Stomach smooth muscle (tissue), 2 donors: Measurements from ENCODE around the gene OBSCN.

Experiments
- H3K27ac ChIP-seq: one replicate; pipeline ENCODE4 v1.7.0; 2013; ENCODE audit warnings: mild to moderate bottlenecking, low read length, inconsistent platforms
- H3K27me3 ChIP-seq, 2 donors: one replicate each; pipeline ENCODE4 v1.7.0; 2013; ENCODE audit warnings: low read length in 2 of 2; ENCODE audit not compliant: insufficient read depth in 2 of 2, control insufficient read depth in 1 of 2
- H3K36me3 ChIP-seq, 2 donors: one replicate each; pipeline ENCODE4 v1.7.0; 2013; ENCODE audit warnings: low read length in 2 of 2; ENCODE audit not compliant: control insufficient read depth in 2 of 2, insufficient read depth in 2 of 2
- H3K4me1 ChIP-seq: one replicate; pipeline ENCODE4 v1.7.0; 2013; ENCODE audit warnings: low read length; ENCODE audit not compliant: control insufficient read depth, insufficient read depth
- H3K4me3 ChIP-seq, 2 donors: one replicate each; pipeline ENCODE4 v1.7.0; 2013; ENCODE audit warnings: low read length in 2 of 2
- H3K9ac ChIP-seq, 2 donors: one replicate each; pipeline ENCODE4 v1.7.0; 2013; ENCODE audit warnings: low read length in 2 of 2, mild to moderate bottlenecking in 1 of 2
- H3K9me3 ChIP-seq, 2 donors: one replicate each; pipeline ENCODE4 v1.7.0; 2013; ENCODE audit warnings: low read length in 2 of 2; ENCODE audit not compliant: control insufficient read depth in 2 of 2
- donor health status: healthy.
- donor health status: Pancreatic carcinoma.

The OBSCN gene

GRCh38 chr1:228288536-228289238 is 80.8 kb downstream of the OBSCN start:
- Histone ChIP-seq H3K9me3 (no peaks in the 10 kb centered on the region), H3K36me3 (peaks cover 0 to 2% of the 10 kb centered on the region in 2 donors), H3K27me3 (no peaks in the 10 kb centered on the region), H3K4me1 (no peaks in the 10 kb centered on the region), H3K4me3 (no peak overlapping the region), H3K9ac (no peak overlapping the region), H3K27ac (no peak overlapping the region)

GRCh38 chr1:228289239-228289849 is 81.5 kb downstream of the OBSCN start:
- Histone ChIP-seq H3K9ac (no peak overlapping the region), H3K27ac (no peak overlapping the region), H3K36me3 (peaks cover 0 to 3% of the 10 kb centered on the region in 2 donors), H3K4me3 (no peak overlapping the region), H3K27me3 (no peaks in the 10 kb centered on the region), H3K9me3 (no peaks in the 10 kb centered on the region), H3K4me1 (no peaks in the 10 kb centered on the region)

- Histone ChIP-seq H3K36me3 (peaks cover 0 to 4% of the 10 kb centered on the region in 2 donors), H3K27ac (no peak overlapping the region)
Measured at GRCh38 chr1:228289996-228290881, 82.4 kb downstream of the OBSCN start.

GRCh38 chr1:228291906-228292608 is 84.2 kb downstream of the OBSCN start:
- no peak overlapping the region for H3K9ac ChIP-seq
- no peaks in the 10 kb centered on the region for H3K27me3 ChIP-seq
- no peak overlapping the region for H3K4me3 ChIP-seq
- peaks cover 0 to 4% of the 10 kb centered on the region in 2 donors for H3K36me3 ChIP-seq
- no peak overlapping the region for H3K27ac ChIP-seq
- no peaks in the 10 kb centered on the region for H3K4me1 ChIP-seq
- H3K9me3 ChIP-seq = no peaks in the 10 kb centered on the region

More at GRCh38 chr1:228289996-228290881, 82.4 kb downstream of the OBSCN start:
- no peak overlapping the region for H3K9ac ChIP-seq
- no peaks in the 10 kb centered on the region for H3K27me3 ChIP-seq
- H3K4me1 ChIP-seq = no peaks in the 10 kb centered on the region
- no peaks in the 10 kb centered on the region for H3K9me3 ChIP-seq
- no peak overlapping the region for H3K4me3 ChIP-seq

DNA sequence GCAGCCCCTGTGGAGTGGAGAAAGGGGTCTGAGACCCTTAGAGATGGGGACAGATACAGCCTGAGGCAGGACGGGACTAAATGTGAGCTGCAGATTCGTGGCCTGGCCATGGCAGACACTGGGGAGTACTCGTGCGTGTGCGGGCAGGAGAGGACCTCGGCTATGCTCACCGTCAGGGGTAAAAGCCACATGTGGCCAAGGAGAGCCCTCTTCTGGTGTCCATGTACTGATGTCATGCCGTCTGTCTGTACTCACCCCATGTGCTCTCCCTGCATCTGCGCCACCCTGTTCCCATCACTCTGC is 84.7 kb downstream of the OBSCN start:
- H3K27me3 ChIP-seq = no peaks in the 10 kb centered on the region
- H3K9ac ChIP-seq = no peak overlapping the region
- H3K27ac ChIP-seq = no peak overlapping the region
- peaks cover 0 to 2% of the 10 kb centered on the region in 2 donors for H3K9me3 ChIP-seq
- no peaks in the 10 kb centered on the region for H3K4me1 ChIP-seq
- H3K4me3 ChIP-seq = no peak overlapping the region
- peaks cover 0 to 4% of the 10 kb centered on the region in 2 donors for H3K36me3 ChIP-seq

DNA sequence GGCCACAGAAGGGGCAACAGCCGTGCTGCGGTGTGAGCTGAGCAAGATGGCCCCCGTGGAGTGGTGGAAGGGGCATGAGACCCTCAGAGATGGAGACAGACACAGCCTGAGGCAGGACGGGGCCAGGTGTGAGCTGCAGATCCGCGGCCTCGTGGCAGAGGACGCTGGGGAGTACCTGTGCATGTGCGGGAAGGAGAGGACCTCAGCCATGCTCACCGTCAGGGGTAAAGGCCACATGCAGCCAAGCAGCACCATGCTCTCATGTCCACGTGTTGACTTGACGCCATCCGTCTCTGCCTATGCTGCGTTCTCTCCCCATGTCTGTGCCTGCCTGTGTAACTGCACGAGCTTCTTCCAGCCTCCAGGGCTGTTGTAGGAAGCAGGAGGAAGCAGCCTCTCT is 85.5 kb downstream of the OBSCN start:
- no peak overlapping the region for H3K27ac ChIP-seq
- H3K4me1 ChIP-seq = no peaks in the 10 kb centered on the region
- no peak overlapping the region for H3K9ac ChIP-seq
- peaks cover 0 to 8% of the 10 kb centered on the region in 2 donors for H3K9me3 ChIP-seq
- no peak overlapping the region for H3K4me3 ChIP-seq
- H3K27me3 ChIP-seq = no peaks in the 10 kb centered on the region
- peaks cover under 1 to 4% of the 10 kb centered on the region in 2 donors for H3K36me3 ChIP-seq

DNA sequence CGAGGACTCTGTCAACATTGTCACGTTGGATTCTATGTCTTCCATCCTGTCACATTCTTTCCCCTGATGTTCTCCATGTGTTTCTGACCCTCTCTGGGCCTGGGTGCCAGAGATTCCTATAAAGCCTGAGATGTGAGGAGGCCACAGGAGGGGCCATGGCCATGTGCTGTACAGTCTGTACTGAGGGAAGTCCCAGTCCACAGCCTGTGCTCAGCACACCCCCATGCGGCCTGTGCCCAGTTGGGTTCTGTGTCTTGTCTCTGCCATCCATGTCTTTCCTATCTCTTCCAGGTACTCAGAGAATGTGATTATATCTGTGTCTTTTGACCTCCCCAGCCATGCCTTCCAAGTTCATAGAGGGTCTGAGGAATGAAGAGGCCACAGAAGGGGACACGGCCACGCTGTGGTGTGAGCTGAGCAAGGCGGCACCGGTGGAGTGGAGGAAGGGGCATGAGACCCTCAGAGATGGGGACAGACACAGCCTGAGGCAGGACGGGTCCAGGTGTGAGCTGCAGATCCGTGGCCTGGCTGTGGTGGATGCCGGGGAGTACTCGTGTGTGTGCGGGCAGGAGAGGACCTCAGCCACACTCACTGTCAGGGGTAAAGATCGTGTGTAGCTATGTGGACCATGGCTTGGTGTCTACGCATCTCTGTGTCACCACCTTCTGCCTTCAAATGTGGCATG is 86.1 kb downstream of the OBSCN start:
- H3K9ac ChIP-seq = no peak overlapping the region
- peaks cover 2 to 4% of the 10 kb centered on the region in 2 donors for H3K36me3 ChIP-seq
- H3K4me3 ChIP-seq = no peak overlapping the region
- no peaks in the 10 kb centered on the region for H3K27me3 ChIP-seq
- H3K4me1 ChIP-seq = no peaks in the 10 kb centered on the region
- H3K27ac ChIP-seq = no peak overlapping the region
- H3K9me3 ChIP-seq = peaks cover 0 to 8% of the 10 kb centered on the region in 2 donors

- H3K4me3 ChIP-seq = no peak overlapping the region
- H3K9ac ChIP-seq = no peak overlapping the region
- peaks cover 0 to 8% of the 10 kb centered on the region in 2 donors for H3K9me3 ChIP-seq
- no peaks in the 10 kb centered on the region for H3K4me1 ChIP-seq
- H3K36me3 ChIP-seq = peaks cover 2 to 4% of the 10 kb centered on the region in 2 donors
- H3K27me3 ChIP-seq = no peaks in the 10 kb centered on the region
- H3K27ac ChIP-seq = no peak overlapping the region
Measured at GRCh38 chr1:228294717-228295116, 86.9 kb downstream of the OBSCN start.

DNA sequence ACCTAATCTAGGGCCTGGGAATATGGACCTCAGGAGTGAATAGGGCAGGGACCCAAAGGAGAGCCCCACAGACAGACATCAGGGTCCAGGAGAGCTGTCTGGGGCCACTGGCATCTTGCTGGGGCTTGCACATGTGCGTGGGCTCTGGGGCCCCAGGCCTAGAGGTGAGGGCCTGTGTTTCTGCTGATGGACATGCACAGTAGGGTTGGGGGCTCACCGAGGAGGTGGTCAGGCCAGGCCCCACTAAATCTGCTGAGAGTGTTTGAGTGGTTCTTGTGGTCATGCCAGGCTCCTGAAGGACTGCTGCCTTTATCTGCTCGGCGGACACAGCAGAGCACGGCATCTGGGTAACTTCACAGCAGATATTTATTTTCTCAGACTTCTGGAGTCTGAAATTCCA is 87.4 kb downstream of the OBSCN start:
- no peaks in the 10 kb centered on the region for H3K4me1 ChIP-seq
- no peaks in the 10 kb centered on the region for H3K27me3 ChIP-seq
- no peak overlapping the region for H3K27ac ChIP-seq
- peaks cover 2 to 4% of the 10 kb centered on the region in 2 donors for H3K36me3 ChIP-seq
- no peak overlapping the region for H3K9ac ChIP-seq
- peaks cover 0 to 10% of the 10 kb centered on the region in 2 donors for H3K9me3 ChIP-seq
- H3K4me3 ChIP-seq = no peak overlapping the region

DNA sequence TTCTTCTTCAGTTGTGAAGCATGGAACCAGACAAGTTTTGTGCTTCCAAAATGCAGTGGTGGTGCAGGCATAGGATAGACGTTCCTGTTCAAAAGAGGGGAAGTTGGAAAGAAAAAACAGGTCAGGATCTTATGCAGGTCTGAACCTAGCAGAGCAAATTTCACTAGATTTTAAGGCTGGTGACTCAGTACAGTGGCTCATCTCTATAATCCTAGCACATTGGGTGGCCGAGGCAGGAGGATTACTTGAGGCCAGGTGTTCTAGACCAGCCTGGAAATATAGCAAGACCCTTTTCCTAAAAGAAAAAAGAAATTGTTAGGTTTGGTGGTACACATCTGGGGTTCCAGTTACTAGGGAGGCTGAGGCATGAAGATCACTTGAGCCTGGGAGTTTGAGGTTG is 88.1 kb downstream of the OBSCN start:
- Histone ChIP-seq H3K36me3 (peaks cover 2 to 4% of the 10 kb centered on the region in 2 donors), H3K4me3 (no peak overlapping the region), H3K9ac (no peak overlapping the region), H3K4me1 (no peaks in the 10 kb centered on the region), H3K9me3 (peaks cover under 1 to 17% of the 10 kb centered on the region in 2 donors), H3K27ac (no peak overlapping the region), H3K27me3 (no peaks in the 10 kb centered on the region)
